MM.1S (cell line): ENCODE data around the gene GRID2IP.

Experiments used
- EZH2phosphoT487 ChIP-seq: fragments of 300-600 bp; sonication (generic); IDR thresholded peaks from 2 replicates; pipeline ENCODE4 v1.6.1; 2018; ENCODE audit warnings: antibody characterized with exemption, low read length
- TF ChIP-seq, protein P1 (sequence below): fragments of 300-600 bp; sonication (generic); IDR thresholded peaks from 2 replicates; pipeline ENCODE4 v1.5.1; 2016; ENCODE audit warnings: antibody characterized with exemption, low read length, mixed read lengths

GRCh38 chr7:6513541-6513940 is 37.7 kb downstream of the GRID2IP start:
- TF ChIP-seq EZH2phosphoT487, result no peak
- TF ChIP-seq, protein P1, sequence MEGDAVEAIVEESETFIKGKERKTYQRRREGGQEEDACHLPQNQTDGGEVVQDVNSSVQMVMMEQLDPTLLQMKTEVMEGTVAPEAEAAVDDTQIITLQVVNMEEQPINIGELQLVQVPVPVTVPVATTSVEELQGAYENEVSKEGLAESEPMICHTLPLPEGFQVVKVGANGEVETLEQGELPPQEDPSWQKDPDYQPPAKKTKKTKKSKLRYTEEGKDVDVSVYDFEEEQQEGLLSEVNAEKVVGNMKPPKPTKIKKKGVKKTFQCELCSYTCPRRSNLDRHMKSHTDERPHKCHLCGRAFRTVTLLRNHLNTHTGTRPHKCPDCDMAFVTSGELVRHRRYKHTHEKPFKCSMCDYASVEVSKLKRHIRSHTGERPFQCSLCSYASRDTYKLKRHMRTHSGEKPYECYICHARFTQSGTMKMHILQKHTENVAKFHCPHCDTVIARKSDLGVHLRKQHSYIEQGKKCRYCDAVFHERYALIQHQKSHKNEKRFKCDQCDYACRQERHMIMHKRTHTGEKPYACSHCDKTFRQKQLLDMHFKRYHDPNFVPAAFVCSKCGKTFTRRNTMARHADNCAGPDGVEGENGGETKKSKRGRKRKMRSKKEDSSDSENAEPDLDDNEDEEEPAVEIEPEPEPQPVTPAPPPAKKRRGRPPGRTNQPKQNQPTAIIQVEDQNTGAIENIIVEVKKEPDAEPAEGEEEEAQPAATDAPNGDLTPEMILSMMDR, result no peak
